Activated CD4-positive, alpha-beta T cell treated with anti-CD3 and anti-CD28 coated beads for 36 hours (primary cell): ENCODE data around the gene SLC23A3. TPM values are rescaled to one million over a fixed set of nuclear protein-coding genes. Genes with fewer than 3 reads are reported as not detected.

ENCODE experiments used
- ATAC-seq: fragments of 200-7000 bp; cut with Tn5 transposase; one replicate; pipeline ENCODE4 v1.10.0; 2021; ENCODE audit warnings: mild to moderate bottlenecking, moderate library complexity
- CTCF ChIA-PET: fragments of 350-600 bp; sonication (Branson Sonifier 250); formaldehyde crosslinking; loops from one replicate; lab custom pipeline; 2021; ENCODE audit warnings: antibody characterized with exemption; lab: Charles Lee
- POLR2A ChIA-PET: fragments of 350-600 bp; sonication (Branson Sonifier 250); formaldehyde crosslinking; loops from one replicate; lab custom pipeline; 2021; ENCODE audit warnings: antibody characterized with exemption, inconsistent platforms; lab: Charles Lee
- DNase-seq: peaks from one replicate; pipeline ENCODE4 v3.0.0-alpha.2; 2020
- H3K27ac Mint-ChIP-seq: one replicate; pipeline ENCODE4 v1.8.0; 2021; ENCODE audit warnings: mixed read lengths
- H3K27me3 Mint-ChIP-seq: one replicate; pipeline ENCODE4 v1.8.0; 2021; ENCODE audit warnings: mixed read lengths
- H3K36me3 Mint-ChIP-seq: one replicate; pipeline ENCODE4 v1.8.0; 2021; ENCODE audit warnings: low read depth, mixed read lengths
- H3K4me1 Mint-ChIP-seq: one replicate; pipeline ENCODE4 v1.8.0; 2021; ENCODE audit warnings: mixed read lengths
- H3K4me3 Mint-ChIP-seq: one replicate; pipeline ENCODE4 v1.8.0; 2021; ENCODE audit warnings: mild to moderate bottlenecking, moderate library complexity, mixed read lengths
- H3K9me3 Mint-ChIP-seq: one replicate; pipeline ENCODE4 v1.8.0; 2021; ENCODE audit warnings: low read depth, mixed read lengths
- intact Hi-C, 2 experiments: fragments of 100-400 bp; cut with DNase I in 1 of 2; cut with micrococcal nuclease in 1 of 2; formaldehyde crosslinking; loops; one replicate each; pipeline versions ENCODE4 v1.14.2 to v1.15.1; 2022 to 2024; cut with DNase I, micrococcal nuclease
- total RNA-seq, 2 experiments: library from RNA; stranded (reverse); gene quantifications; one replicate each; pipeline ENCODE4 v1.2.3, GENCODE V29; 2021

The SLC23A3 gene
- total RNA-seq, 2 experiments from 2014 or later = 1.2 to 1.9 TPM

DNA sequence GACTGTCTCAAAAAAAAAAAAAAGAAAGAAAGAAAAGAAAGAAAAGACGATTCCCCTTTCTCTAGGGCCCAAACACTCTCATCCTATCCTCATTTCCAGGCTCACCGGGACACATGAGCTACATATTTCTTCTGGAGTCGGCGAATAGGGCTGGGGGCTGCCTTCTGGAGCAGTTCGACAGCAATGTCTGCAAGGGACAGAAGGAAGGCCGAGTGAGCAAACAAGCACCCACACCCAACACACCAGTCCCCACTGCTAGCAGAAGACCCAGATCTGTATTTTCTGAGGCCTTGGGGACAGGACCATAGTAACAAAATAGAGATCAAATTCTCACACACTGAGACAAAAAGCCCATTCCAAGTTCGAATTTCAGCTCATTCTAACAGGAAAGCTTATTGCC lies 5.7 kb upstream of the SLC23A3 start:
- Mint-ChIP-seq H3K4me1 (peaks cover 42% of the 10 kb centered on the region), H3K4me3 (peak overlapping the region; percentile 86), H3K27ac (peak overlapping the region; percentile 65), H3K27me3 (no peaks in the 10 kb centered on the region), H3K9me3 (no peaks in the 10 kb centered on the region), H3K36me3 (peaks cover 28% of the 10 kb centered on the region)
- no peak for DNase-seq
- intact Hi-C loops = loop anchor here (5.0 kb wide), 2 partner anchors 122 to 518 kb away; partner anchors contain the start of genes BCS1L (in 1 of the 2) and ZNF142 (in 1 of the 2)
- CTCF ChIA-PET = interaction anchor here (0.6 to 3.1 kb wide), 19 partner anchors 9 to 141 kb away, joined by 3 to 29 read pairs (median 5); partner anchors contain the start of genes ABCB6, DNAJB2, NHEJ1 and ZFAND2B
- ATAC-seq = no peak
- POLR2A ChIA-PET = interaction anchor here (0.6 to 1.4 kb wide), 5 partner anchors 54 to 119 kb away, joined by 3 to 5 read pairs (median 4); partner anchors contain the start of genes ANKZF1, ATG9A, DNAJB2 and TUBA4A

DNA sequence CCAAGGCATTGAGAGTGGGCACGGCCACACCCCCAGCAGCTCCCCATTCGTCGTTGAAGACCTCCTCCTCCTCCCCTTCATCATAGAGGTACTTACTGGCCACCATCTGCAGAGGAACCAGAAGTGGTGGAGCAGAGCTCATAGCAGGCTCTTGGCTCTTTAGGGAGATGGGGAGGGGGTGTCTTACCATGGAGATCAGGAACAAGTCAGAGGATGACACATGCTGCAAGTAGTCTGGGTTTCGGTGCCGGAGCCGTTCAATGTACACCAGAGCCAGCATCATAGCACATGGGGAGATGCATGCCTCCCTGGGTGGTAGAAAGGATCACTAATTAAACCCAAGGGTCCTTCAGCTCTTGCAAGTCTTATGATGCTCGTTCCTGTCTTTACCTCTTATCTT lies 5.0 kb upstream of the SLC23A3 start:
- ChIA-PET CTCF (interaction anchor here (0.9 to 3.1 kb wide), 7 partner anchors 16 to 120 kb away, joined by 3 to 29 read pairs (median 12); partner anchors contain the start of genes NHEJ1 and ZFAND2B), POLR2A (interaction anchor here (1.0 kb wide), 1 partner anchor 78 kb away, joined by 5 read pairs; the partner anchor contains the start of gene TUBA4B)
- peak overlapping the region; percentile 0 for H3K4me3 Mint-ChIP-seq
- peaks cover 21% of the 10 kb centered on the region for H3K36me3 Mint-ChIP-seq
- H3K4me1 Mint-ChIP-seq = peaks cover 42% of the 10 kb centered on the region
- intact Hi-C loops = loop anchor here (5.0 kb wide), 2 partner anchors 122 to 518 kb away; partner anchors contain the start of genes BCS1L (in 1 of the 2) and ZNF142 (in 1 of the 2)
- no peak overlapping the region for H3K27ac Mint-ChIP-seq
- no peaks in the 10 kb centered on the region for H3K9me3 Mint-ChIP-seq
- DNase-seq (no peak), ATAC-seq (no peak)
- no peaks in the 10 kb centered on the region for H3K27me3 Mint-ChIP-seq

DNA sequence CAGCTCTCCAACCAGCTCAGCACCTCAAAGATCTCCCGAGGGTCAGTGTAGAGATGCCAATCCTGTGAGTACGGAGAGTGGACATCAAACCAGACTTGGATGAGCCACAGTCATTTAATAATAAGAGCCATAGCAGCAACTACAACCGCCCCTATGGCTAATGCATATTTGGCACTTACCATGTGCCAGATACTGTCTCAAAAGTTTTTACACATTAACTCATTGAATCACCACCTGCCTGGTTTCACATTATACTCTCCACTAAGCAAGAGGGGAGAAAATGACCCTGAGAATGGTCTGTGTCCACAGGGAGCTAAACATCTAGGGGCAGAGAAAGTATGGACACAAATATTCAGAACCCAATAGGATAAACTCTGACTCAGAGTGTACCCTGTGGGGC lies 4.3 kb upstream of the SLC23A3 start:
- intact Hi-C loops = no loop called here
- CTCF ChIA-PET = interaction anchor here (0.8 to 3.1 kb wide), 7 partner anchors 10 to 164 kb away, joined by 3 to 29 read pairs (median 5); partner anchors contain the start of gene ZFAND2B
- POLR2A ChIA-PET = no interaction called here
- Mint-ChIP-seq H3K4me3 (peak overlapping the region; percentile 0), H3K4me1 (peaks cover 36% of the 10 kb centered on the region), H3K9me3 (no peaks in the 10 kb centered on the region), H3K36me3 (peaks cover 21% of the 10 kb centered on the region), H3K27me3 (no peaks in the 10 kb centered on the region), H3K27ac (no peak overlapping the region)
- ATAC-seq (no peak), DNase-seq (no peak)

DNA sequence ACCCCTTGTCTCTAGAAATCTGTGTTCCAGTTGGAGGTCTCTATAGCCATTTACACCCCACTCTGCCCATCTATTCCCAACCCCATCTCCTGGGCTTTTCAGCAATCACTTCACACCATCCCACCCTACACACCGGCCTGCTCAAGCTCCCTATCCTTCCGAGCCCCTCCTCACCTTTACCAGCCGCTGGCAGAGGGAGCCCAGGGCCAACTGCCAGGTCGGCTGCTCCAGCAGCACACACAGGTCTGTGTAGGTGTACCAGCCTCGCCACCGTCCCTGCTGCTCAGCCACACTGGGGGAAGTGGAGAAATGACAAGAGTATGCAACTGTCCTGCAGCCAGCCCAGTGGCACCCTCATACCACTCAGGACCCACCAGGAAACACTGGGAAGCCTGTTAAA lies 3.3 kb upstream of the SLC23A3 start:
- H3K9me3 Mint-ChIP-seq = no peaks in the 10 kb centered on the region
- ChIA-PET POLR2A (no interaction called here), CTCF (interaction anchor here (0.6 to 1.9 kb wide), 10 partner anchors 9 to 127 kb away, joined by 3 to 12 read pairs (median 4); partner anchors contain the start of genes ABCB6 and NHEJ1)
- peaks cover 21% of the 10 kb centered on the region for H3K36me3 Mint-ChIP-seq
- intact Hi-C loops = no loop called here
- H3K4me3 Mint-ChIP-seq = no peak overlapping the region
- DNase-seq (no peak), ATAC-seq (no peak)
- H3K27me3 Mint-ChIP-seq = no peaks in the 10 kb centered on the region
- peak overlapping the region; percentile 39 for H3K27ac Mint-ChIP-seq
- peaks cover 31% of the 10 kb centered on the region for H3K4me1 Mint-ChIP-seq

DNA sequence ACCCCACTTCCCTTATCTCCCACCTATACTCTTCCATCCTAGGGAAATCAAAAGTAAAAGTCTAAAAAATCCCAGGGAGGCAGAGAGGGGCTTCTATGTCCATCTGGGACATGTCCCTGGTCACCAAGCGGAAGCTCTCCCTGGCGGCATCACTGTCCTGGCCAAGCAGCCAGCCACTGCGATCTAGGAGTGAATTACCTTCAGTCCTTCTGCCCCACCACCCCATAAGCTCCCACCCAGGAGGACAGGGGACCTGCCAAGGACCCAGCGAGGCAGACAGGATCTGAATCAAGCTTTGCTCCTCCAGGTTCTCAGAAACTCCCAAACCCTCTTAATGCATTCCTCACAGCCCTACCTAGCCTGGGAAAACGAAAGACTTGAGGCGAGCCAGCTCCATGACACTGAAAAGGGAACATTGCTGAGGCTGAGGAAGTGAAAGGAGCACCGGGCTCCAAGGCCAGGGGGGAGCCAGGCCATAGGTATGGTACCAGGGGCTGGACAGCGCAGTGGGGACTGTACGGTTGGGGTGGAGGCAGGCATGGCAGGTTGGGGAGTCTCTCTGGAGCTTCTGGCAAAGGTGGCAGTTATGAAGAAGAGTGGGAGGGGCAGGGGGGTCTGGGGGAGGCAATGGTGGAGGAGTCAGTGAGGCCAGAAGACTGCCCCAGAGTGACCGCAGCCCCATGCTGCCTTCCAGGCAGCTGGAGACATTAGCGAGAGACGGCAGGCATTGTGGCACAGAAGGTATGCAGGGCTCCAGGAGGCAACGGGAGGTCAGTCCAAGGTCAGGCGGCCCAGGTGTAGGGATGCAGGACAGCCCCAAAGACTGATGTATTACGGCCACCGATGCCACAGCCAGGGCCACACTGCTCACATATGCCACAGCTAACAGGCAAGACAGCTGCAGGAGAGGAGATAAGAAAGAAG lies 2.7 kb upstream of the SLC23A3 start:
- peaks cover 31% of the 10 kb centered on the region for H3K4me1 Mint-ChIP-seq
- no peaks in the 10 kb centered on the region for H3K27me3 Mint-ChIP-seq
- no peak overlapping the region for H3K27ac Mint-ChIP-seq
- H3K36me3 Mint-ChIP-seq = peaks cover 21% of the 10 kb centered on the region
- ChIA-PET POLR2A (interaction anchor here (0.6 kb wide), 1 partner anchor 107 kb away, joined by 4 read pairs; the partner anchor contains the start of gene DNAJB2), CTCF (interaction anchor here (0.5 to 3.2 kb wide), 18 partner anchors 9 to 179 kb away, joined by 3 to 15 read pairs (median 4); partner anchors contain the start of genes ABCB6 and NHEJ1)
- H3K4me3 Mint-ChIP-seq = no peak overlapping the region
- intact Hi-C loops = no loop called here
- H3K9me3 Mint-ChIP-seq = no peaks in the 10 kb centered on the region
- DNase-seq = no peak
- no peak for ATAC-seq

DNA sequence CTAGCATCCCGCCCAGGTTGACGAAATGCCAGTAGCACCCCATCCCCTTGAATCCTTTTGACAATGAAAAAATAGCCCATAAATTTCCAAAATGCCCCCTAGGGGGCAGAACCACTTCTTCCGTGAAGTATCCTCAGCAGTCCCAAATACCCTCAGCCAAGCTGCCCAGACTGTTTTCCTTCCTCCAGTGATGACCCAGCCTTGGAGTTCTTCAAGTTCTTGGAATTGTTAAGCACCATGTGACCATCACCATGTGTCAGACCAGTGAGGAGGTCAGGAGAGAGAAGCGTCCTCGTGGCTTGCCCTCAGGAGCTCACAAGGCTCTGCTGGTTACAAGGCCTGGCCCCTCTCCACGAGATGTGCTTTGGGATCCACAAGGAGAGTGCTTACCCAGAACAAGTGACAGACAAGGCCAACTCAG lies 1.4 kb upstream of the SLC23A3 start:
- DNase-seq = peak; percentile 39
- H3K27ac Mint-ChIP-seq = peak overlapping the region; percentile 2
- ChIA-PET POLR2A (interaction anchor here (0.6 kb wide), 1 partner anchor 34 kb away, joined by 3 read pairs; no protein-coding TSS in a partner anchor), CTCF (interaction anchor here (0.6 to 3.2 kb wide), 22 partner anchors 11 to 942 kb away, joined by 3 to 19 read pairs (median 5); partner anchors contain the start of genes ABCB6 and NHEJ1)
- H3K27me3 Mint-ChIP-seq = no peaks in the 10 kb centered on the region
- H3K9me3 Mint-ChIP-seq = no peaks in the 10 kb centered on the region
- intact Hi-C loops = loop anchor here in 1 of 2 experiments (1.0 kb wide), 1 partner anchor 40 kb away; no protein-coding TSS in a partner anchor
- H3K4me1 Mint-ChIP-seq = peaks cover 31% of the 10 kb centered on the region
- ATAC-seq = peak; percentile 64
- no peak overlapping the region for H3K4me3 Mint-ChIP-seq
- peaks cover 25% of the 10 kb centered on the region for H3K36me3 Mint-ChIP-seq

DNA sequence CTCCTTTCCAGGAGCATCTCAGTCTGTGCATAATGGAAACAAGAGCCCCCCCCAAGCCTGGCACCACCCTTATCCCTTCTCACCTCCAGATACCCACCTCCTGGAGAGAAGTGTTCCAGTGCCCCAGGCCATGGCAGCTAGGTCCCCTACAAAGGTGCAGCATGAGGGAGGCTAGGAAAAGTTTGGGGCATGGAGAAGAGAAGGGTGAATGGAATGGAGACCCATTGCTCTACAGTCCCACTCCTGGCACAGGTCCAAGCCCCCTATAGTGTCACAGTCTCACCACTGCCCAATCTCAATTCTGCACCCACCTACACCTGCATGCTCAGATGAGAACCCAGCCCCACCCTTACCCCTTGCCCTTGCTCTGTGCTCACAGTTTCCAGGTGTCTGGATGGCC lies 897 bp downstream of the SLC23A3 start:
- CTCF ChIA-PET = interaction anchor here (0.8 to 2.9 kb wide), 2 partner anchors 14 to 29 kb away, joined by 4 to 19 read pairs; no protein-coding TSS in a partner anchor
- POLR2A ChIA-PET = no interaction called here
- peaks cover 13% of the 10 kb centered on the region for H3K36me3 Mint-ChIP-seq

DNA sequence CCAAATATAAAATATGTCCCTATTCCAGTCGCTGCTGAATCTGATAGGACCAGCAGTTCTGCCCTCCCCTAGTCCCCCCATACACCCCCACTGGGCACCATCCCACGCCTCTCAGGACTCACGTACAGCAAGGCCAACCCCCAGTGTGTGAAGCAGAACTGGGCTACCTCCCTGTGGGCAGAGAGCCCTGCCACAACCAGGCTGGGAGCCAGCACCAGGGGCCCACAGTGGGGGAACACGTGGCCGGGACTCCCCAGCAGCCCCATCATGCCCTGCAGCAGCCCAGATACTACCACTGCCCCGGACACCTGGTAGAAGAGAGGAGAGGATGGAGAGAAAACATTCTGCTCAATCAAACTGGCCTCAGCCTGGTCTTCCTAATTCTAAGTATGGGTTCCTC lies 1.3 kb downstream of the SLC23A3 start:
- H3K36me3 Mint-ChIP-seq = peaks cover 12% of the 10 kb centered on the region
- H3K9me3 Mint-ChIP-seq = no peaks in the 10 kb centered on the region
- CTCF ChIA-PET = no interaction called here
- peaks cover 10% of the 10 kb centered on the region for H3K4me1 Mint-ChIP-seq
- POLR2A ChIA-PET = no interaction called here
- DNase-seq = no peak
- H3K4me3 Mint-ChIP-seq = no peak overlapping the region
- H3K27me3 Mint-ChIP-seq = no peaks in the 10 kb centered on the region
- ATAC-seq = no peak
- intact Hi-C loops = no loop called here
- H3K27ac Mint-ChIP-seq = no peak overlapping the region

More for the DNA sequence above, 897 bp downstream of the SLC23A3 start:
- no peak for DNase-seq
- Mint-ChIP-seq H3K4me1 (peaks cover 10% of the 10 kb centered on the region), H3K27me3 (no peaks in the 10 kb centered on the region), H3K9me3 (no peaks in the 10 kb centered on the region), H3K4me3 (no peak overlapping the region), H3K27ac (no peak overlapping the region)
- intact Hi-C loops = no loop called here
- ATAC-seq = no peak

DNA sequence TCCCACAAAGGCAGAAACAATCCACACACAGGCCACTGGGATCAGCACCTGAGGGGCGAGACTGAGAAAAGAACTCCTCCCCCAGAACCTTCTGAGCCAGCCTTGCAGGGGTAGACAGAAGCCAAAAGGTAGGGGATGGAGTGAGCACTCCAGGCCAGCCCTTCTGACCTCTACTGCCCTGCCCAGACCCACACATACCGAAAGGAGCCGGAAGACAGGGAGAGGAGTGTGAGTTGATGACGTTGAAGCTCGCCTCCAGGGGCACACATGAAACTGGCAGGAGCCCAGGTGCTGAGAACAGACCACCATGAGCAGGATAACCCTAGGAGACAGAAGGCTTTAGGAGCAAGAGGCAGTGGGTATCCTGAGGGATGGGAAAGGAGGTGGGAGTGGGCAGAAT lies 1.8 kb downstream of the SLC23A3 start:
- POLR2A ChIA-PET = no interaction called here
- Mint-ChIP-seq H3K9me3 (no peaks in the 10 kb centered on the region), H3K4me3 (no peak overlapping the region), H3K4me1 (peaks cover 10% of the 10 kb centered on the region), H3K27ac (no peak overlapping the region), H3K27me3 (no peaks in the 10 kb centered on the region), H3K36me3 (peaks cover 8% of the 10 kb centered on the region)
- intact Hi-C loops = no loop called here
- CTCF ChIA-PET = no interaction called here
- no peak for ATAC-seq
- DNase-seq = no peak

DNA sequence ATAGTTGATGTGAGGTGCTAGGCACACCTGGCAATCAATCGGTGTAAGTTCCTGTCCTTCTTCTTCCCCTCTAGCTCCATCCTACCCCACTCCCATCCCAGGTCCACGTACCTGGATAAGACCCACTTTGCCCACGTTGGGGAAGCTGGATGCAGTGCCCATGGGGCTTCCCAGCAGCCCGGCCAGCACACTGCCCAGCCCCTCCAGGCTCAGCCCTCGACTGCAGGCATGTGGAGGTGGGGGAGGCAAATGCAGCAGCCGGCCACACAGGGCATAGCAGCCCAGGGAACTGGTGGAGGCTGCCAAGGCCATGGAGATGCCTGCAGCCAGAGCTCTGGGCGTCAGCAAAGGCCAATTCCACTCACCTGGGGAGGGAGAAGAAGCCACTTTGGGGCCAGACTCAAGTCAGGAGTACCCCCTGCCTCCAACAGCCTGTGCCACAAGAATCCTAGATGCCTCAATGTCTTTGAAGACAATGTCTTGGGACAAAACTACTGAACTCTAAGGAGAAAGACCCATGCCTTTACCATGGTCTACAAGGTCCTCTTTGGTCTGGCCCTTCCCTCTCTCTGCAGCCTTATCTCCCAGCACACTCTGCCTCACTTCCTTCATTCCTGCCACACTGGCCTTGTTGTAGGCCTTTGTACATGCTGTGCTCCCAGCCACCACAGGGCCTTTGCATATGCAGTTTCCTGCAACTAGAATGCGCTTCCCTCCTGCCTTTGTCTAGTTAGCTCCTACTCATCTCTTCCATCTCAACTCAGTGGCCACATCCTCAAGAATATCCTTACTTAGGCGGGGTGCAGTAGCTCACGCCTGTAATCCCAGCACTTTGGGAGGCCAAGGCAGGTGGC lies 4.5 kb downstream of the SLC23A3 start:
- ATAC-seq (no peak), DNase-seq (no peak)
- no peak overlapping the region for H3K27ac Mint-ChIP-seq
- POLR2A ChIA-PET = no interaction called here
- peaks cover 5% of the 10 kb centered on the region for H3K36me3 Mint-ChIP-seq
- CTCF ChIA-PET = no interaction called here
- intact Hi-C loops = no loop called here
- no peaks in the 10 kb centered on the region for H3K27me3 Mint-ChIP-seq
- H3K9me3 Mint-ChIP-seq = no peaks in the 10 kb centered on the region
- H3K4me3 Mint-ChIP-seq = no peak overlapping the region
- H3K4me1 Mint-ChIP-seq = peaks cover 9% of the 10 kb centered on the region
